ENCODE results near the gene ENTPD2.

- TF ChIP-seq CTCF (conservative IDR thresholded peaks at IDR 0.05; ENCODE audit: low read depth in 2 of 2) (no peak), EZH2phosphoT487 (IDR thresholded peaks at IDR 0.05; ENCODE audit: unreplicated experiment) (no peak), POLR2AphosphoS5 (IDR thresholded peaks at IDR 0.05; ENCODE audit: low read depth) (no peak), ZNF331 (CRISPR knock-in tag; IDR thresholded peaks at IDR 0.05; ENCODE audit: low read depth) (no peak), JUNB (IDR thresholded peaks at IDR 0.05; ENCODE audit: unreplicated experiment) (no peak), REST (IDR thresholded peaks at IDR 0.05; ENCODE audit: unreplicated experiment) (no peak), EZH2 (IDR thresholded peaks at IDR 0.05; ENCODE audit: low read depth, unreplicated experiment) (no peak), CREB1 (CRISPR knock-in tag; IDR thresholded peaks at IDR 0.05; ENCODE audit: low read depth) (no peak), ETS1 (IDR thresholded peaks at IDR 0.05) (no peak), ZNF462 (CRISPR knock-in tag; IDR thresholded peaks at IDR 0.05) (no peak)
Measured at GRCh38 chr9:137023583-137023991, 30.3 kb downstream of the ENTPD2 start.
